ENCODE results near the gene LRRC34. TPM values are rescaled to one million over a fixed set of nuclear protein-coding genes. Genes with fewer than 3 reads are reported as not detected.

The LRRC34 gene
- total RNA-seq, 1 donor from 2014 or later: 4.5 TPM

DNA sequence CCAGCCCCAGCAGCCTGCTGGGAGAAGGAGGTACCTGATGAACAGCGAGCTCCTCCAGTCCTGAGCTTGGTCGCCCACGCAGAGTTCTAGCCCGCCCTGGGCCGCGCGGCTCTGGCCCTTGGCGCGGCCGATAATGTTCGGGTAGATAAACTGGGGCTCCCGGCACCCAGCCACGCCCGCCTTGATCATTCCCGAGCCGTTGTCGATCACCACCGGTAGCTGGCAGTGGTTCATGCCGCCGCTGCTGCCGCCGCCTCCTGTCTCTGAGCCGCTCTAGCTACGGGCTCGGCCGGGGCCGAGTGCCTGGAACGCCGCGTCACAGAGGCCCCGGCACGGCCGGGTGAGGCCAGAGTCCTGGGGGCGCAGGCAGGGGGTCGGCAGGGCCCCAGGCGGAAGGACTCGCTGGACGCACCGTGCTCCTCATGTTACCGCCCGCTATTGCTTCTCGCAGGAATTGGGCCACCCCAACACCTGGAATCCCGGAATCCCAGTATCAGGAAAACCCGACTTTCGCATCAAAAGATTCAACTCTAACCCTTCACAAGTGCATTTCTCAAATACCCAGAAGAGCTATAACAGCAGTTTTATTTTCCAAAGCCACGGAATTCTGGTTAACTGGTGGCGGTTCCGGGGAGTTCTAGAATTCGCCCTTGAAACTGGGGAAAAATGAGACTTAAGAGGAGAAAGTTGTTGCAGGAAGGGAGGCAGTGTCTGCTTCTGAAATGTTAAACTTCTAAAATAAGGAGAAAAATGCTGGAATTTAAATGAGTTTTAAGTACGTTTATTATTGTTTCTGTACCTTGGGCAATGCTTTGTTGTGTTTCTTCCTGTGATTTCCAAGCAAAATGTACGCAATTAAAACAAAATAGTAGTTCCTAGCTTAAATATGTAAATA is 43.2 kb downstream of the LRRC34 start, which contains the start of gene ACTRT3:
ACTRT3 (minus strand) TSS at position 275 of the 895 bp plus-strand sequence; CDS start at position 234, 41 bp downstream.
- intact Hi-C loops (cut with micrococcal nuclease): loop anchor here (5.0 kb wide), 2 partner anchors 1138 to 1693 kb away; partner anchors contain the start of genes EIF5A2 and TNIK

DNA sequence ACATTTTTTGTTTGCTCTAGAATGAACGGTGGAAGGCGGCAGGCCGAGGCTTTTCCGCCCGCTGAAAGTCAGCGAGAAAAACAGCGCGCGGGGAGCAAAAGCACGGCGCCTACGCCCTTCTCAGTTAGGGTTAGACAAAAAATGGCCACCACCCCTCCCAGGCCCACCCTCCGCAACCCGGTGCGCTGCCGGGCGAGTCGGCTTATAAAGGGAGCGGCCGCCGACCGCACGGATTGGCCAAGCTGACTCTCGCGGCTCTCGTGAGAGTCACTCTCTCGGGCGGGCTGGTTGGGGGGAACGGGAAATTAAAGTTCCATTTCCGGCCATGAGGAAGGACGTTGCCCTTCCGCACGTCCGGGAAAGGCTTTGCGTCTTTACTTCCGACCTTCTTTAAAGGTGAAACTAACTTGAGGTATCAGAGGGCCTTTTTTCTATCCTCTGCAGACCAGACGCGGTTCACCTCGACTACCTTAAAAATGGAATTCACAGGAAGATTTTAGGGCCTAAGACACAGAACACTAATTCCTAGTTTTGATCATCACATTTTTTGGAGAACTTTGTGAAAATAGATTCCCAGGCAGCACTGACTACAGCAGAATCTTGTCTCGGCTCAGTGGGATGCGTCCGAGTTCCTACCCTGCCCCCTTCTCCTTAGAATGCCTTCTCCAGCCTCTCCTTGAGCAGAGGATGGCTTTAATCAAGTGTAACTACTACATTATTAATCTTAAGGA is 47.7 kb downstream of the LRRC34 start, which contains the start of gene TERC:
TERC (minus strand) TSS at position 179 of the 731 bp plus-strand sequence.
- intact Hi-C loops (cut with micrococcal nuclease): loop anchor here (1.0 to 5.0 kb wide), 9 partner anchors 8 to 1697 kb away; partner anchors contain the start of genes MECOM, MYNN, PHC3 and PRKCI

DNA sequence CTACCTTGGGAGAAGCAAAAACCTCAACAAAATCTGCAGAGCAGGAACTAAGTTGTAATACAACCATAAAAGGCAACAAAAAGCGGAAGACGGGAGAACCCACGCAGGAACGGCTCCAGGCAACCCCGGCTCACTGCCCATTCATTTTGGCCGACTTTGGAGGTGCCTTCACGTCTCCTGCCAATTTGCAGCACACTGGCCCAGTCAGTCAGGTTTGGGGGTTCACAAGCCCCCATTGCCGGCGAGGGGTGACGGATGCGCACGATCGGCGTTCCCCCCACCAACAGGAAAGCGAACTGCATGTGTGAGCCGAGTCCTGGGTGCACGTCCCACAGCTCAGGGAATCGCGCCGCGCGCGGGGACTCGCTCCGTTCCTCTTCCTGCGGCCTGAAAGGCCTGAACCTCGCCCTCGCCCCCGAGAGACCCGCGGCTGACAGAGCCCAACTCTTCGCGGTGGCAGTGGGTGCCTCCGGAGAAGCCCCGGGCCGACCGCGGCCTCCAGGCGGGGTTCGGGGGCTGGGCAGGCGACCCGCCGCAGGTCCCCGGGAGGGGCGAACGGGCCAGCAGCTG is 48.3 kb downstream of the LRRC34 start:
- intact Hi-C loops (cut with micrococcal nuclease): loop anchor here (1.0 to 5.0 kb wide), 4 partner anchors 102 to 512 kb away; partner anchors contain the start of genes MECOM, PHC3 and SEC62

DNA sequence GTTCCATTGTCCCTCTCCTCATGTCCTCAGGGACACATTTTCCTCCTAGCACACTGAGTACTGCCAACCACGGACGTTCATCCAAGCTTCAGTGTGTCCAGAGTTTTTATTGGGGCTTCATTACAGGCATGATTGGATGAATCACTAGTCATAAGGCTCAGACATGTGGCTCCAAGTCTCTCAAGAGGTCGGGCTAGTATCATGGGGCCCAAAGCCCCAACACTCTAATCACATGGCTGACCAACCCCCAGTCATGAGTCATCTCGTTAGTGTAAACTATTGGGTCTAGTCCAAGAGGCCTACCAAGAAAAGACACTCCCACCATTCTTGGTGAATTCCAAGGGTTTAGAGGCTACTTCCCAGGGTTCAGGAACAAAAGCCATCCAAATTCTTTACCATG is 52.2 kb downstream of the LRRC34 start:
- intact Hi-C loops (cut with micrococcal nuclease): loop anchor here (5.0 kb wide), 1 partner anchor 98 kb away; the partner anchor contains the start of gene MECOM

DNA sequence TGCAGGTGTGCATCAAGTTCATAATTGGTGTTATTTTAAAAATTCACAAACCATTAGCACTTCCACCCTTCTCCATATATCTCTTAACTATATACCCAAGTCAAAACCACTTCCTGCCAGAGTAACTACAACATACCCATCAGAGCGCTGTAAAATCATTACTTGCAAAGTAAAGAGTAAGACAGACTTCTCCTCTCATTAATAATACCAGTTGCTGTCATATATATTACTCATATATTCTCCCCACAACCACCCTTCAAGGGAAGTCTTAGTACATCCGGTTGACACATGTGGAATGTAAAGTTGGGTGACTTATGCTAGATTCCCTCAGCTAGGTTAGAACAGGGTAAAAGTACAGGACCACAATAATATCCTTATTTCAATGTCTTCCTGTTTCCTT is 53.4 kb downstream of the LRRC34 start:
- intact Hi-C loops (cut with micrococcal nuclease): loop anchor here (5.0 to 10.0 kb wide), 2 partner anchors 614 to 1053 kb away; no protein-coding TSS in a partner anchor

DNA sequence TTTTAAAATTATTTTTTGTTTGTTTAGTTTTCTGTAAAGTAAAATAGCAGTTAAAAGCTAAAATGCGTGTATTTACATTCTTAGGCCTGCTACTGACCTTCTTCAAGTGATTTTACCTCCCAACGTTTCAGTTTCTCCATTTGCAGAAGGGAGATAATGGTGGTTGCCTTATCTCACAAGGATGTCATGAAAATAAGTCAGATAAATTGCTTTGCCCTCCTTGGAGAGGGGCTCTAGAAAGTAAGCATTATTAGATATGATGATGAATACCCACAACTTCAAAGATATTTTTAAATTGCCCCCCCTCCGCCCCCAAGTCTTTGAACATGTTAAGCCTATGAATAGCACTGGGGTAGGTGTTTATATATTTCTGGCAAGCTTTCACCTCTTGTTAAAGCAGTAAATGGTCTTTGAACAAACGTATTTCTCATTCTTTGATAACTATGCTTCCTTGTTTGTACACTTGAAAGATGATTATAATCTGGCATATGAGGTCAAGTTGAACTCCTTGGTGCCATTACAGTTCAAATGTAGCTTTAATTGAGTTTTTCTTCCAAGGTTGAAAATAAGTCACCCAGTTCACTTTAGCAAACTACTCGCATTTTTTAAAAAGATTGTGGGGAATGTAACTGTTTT is 54.2 kb downstream of the LRRC34 start:
- intact Hi-C loops (cut with micrococcal nuclease): loop anchor here (5.0 to 10.0 kb wide), 2 partner anchors 614 to 1054 kb away; no protein-coding TSS in a partner anchor

DNA sequence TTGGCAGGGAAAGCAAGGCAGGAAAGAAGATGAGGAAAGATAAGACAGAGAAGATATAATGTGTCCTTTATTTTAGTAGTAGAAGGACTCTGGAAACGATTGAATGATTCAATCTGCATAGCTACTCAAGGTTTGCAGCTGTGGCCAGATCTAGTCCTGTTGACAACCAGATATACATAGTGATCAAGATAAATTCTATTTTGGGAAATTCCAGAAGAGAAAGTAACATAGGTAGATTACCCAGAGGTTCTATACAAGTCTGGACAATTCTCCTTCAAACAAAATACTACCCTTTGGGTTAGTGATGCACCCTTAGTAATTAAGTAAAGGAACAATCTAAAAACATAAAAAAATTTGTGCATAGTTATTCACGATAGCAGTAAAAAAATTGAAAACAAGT is 57.2 kb downstream of the LRRC34 start:
- intact Hi-C loops (cut with micrococcal nuclease): loop anchor here (5.0 to 10.0 kb wide), 2 partner anchors 611 to 1057 kb away; no protein-coding TSS in a partner anchor

DNA sequence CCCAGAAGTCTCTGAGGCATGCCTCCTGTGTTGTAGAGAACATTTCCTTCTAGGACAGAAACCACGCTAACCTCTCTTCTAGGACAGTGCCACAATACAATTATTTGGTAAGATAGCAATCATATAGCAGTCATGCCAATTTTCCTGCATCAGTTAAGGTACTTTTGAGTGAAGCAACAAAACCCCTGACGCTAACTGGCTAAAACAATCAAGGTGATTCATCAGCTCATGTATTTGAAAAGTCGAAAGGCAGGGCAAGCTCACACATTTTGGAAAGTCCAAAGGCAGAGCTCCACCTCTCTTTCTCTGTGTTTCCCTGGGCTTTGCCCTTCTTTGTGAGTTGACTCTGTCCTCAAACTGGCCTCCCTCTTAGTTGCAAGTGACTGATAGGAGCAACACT is 58.0 kb downstream of the LRRC34 start:
- intact Hi-C loops (cut with micrococcal nuclease): loop anchor here (5.0 to 10.0 kb wide), 2 partner anchors 610 to 1058 kb away; no protein-coding TSS in a partner anchor

DNA sequence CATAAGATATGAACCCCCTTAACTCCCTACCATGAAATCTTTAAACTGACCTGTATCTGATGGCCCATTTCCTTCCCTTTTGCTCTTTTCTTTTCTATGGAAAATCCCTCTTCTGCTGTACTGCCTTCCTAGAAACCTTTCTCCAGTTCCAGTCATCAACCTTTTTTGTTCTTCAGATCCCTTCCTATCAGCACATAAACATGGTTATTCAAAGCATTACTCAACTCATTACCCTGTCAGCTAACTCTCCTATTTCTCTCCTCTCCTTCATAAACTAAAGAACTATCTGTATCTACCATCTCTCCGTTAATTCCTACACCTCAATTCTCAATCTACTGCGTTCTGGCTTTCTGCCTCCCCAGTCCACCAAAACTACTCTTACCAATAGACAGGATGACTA is 60.8 kb downstream of the LRRC34 start:
- intact Hi-C loops (cut with micrococcal nuclease): loop anchor here (10.0 kb wide), 1 partner anchor 607 kb away; no protein-coding TSS in a partner anchor

DNA sequence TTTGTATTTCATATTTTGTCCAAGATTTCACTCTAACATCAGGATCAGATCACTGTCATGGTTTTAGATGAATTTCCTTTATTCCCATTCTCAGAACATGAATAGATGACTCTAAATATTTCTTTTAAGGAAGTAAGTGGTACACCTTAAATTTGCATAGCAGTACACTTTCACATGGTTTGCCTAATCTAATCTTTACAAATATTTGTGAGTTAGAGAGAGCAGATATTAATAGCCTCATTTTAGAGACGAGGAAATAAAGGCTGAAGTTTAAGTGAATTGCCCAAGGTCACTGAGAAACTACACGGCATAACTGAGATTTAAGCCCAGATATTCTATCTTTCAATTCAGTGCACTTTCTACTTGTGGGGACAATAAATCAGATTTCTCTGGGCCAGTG is 62.0 kb downstream of the LRRC34 start:
- intact Hi-C loops (cut with micrococcal nuclease): loop anchor here (10.0 kb wide), 1 partner anchor 606 kb away; no protein-coding TSS in a partner anchor

DNA sequence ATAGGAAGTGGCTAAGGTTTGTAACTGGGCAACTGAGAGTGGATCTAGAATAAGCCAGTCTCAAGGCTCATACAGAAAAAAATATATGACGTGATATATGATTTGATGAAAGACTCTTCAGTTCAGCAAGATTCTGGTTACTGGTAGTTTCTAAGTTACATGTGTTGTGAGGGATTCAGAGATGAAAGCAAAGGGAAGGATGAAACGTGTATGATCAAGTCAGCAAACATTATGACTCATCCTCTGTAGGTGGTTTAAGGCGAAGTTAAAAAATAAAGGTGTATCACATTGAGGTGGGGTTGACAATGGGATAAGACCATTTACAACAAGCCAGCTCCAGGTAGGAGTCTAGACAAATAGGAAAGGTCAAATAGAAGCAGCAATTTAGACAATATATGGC is 64.0 kb downstream of the LRRC34 start:
- intact Hi-C loops (cut with micrococcal nuclease): no loop called here

DNA sequence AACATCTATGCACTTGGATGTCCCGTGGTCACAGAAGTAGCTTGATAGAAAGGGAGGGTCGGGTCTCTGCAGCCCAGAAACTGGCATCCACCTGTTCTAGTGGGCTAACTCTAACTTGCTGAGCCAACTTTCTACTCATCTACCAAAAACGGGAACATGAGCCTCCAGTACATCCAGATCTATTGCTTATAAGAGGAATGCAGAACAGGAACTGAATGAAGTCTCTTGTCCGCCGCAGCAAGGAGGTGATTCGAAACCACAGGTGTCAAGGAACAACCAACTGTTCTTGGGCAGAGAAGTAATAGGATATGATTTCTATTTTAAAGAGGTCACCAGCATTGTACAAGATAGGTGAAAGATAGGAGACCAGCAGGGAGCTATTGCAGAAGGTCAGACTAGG is 65.8 kb downstream of the LRRC34 start:
- intact Hi-C loops (cut with micrococcal nuclease): no loop called here

DNA sequence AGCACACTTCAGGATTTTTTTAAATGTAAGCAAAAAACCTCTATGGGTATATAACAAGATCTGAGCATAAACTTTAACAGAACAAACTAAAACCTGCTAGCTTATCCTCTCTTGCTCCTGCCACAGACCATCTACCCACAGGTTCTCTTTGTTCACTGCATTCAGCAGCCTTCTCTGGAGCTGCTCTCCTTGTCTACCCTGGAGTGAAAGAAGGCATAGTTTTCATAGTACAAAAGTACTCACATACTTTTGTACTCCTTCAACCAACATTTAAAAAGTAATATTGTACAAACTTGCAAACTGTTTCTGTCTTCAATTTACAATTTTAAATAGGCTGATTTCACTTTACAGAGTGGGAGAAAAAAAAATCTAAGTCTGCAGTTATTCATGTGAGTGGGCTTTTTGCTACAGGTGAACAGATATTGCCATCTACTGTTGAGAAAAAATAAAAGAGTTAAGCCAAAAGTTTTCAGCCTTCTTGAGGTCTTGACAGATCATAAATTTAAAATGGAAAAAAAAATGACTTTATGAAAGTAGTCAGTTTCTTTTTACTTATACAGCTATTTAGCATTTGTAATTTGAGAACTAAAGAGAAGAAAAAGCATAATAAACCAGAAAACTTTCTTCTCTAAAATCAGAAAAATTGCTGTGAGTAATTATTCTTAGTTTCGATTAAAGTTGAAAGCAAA is 68.2 kb downstream of the LRRC34 start:
- intact Hi-C loops (cut with micrococcal nuclease): no loop called here

Other genes starting within 250 kb of the LRRC34 start
- gene MECOM, start 149.2 kb downstream of the LRRC34 start, total RNA-seq: not detected in 2 replicates
- gene TERC, start 47.8 kb downstream of the LRRC34 start, total RNA-seq: 2.7 and 4.1 TPM in 2 replicates
- 0.45 and 0.61 TPM in 2 replicates for gene ACTRT3, start 43.3 kb downstream of the LRRC34 start, total RNA-seq
- 15.7 and 18.0 TPM in 2 replicates for gene MYNN, start 39.5 kb downstream of the LRRC34 start, total RNA-seq
- gene LRRIQ4, start within 50 bp of the LRRC34 start, total RNA-seq: 0.16 TPM in 1 of 2 replicates, not detected in the other
- gene LRRC31, start 57.0 kb upstream of the LRRC34 start, total RNA-seq: not detected in 2 replicates
- gene SAMD7, start 98.7 kb upstream of the LRRC34 start, total RNA-seq: not detected in 2 replicates
- 67.4 and 68.9 TPM in 2 replicates for gene SEC62, start 153.9 kb upstream of the LRRC34 start, total RNA-seq
- gene GPR160, start 225.1 kb upstream of the LRRC34 start, total RNA-seq: 9.5 and 9.6 TPM in 2 replicates

Measured in T-helper 2 cell treated with Interferon-gamma antibody and Interleukin-4, amounts not matched to agents 100 ng/mL and 5 ng/mL, for 36 hours (primary cell).